HFF-Myc (cell line): Measurements from ENCODE around the gene FSTL4.
"Not testable (repeated sequence)": the region's sequence is repeated elsewhere in the genome, so short reads cannot be mapped to it uniquely, and the experiment has no call there.

Experiments
- DNase-seq: peaks from one replicate; pipeline ENCODE4 v3.0.0-alpha.2; 2011; ENCODE audit warnings: low read depth; ENCODE audit errors: extremely low read depth
- H3K4me3 ChIP-seq: replicated peaks from 2 replicates; pipeline ENCODE4 v1.5.1; 2011; ENCODE audit warnings: low read depth, mild to moderate bottlenecking, control low read depth, low read length
- CTCF ChIP-seq: IDR thresholded peaks from 2 replicates; pipeline ENCODE4 v1.5.1; 2012; ENCODE audit warnings: mild to moderate bottlenecking, low read depth, low read length, control low read depth; ENCODE audit errors: missing control alignments

FSTL4 gene

GRCh38 chr5:133192716-133193115 is 419.6 kb downstream of the FSTL4 start:
- no peak for DNase-seq
- TF ChIP-seq CTCF: no peak

GRCh38 chr5:133189881-133190280 is 422.5 kb downstream of the FSTL4 start:
- no peak for TF ChIP-seq CTCF
- no peak for DNase-seq

More at GRCh38 chr5:133192716-133193115, 419.6 kb downstream of the FSTL4 start:
- H3K4me3 ChIP-seq: no peak overlapping the region

GRCh38 chr5:133179405-133179804 is 432.9 kb downstream of the FSTL4 start:
- no peak overlapping the region for H3K4me3 ChIP-seq
- no peak for DNase-seq
- no peak for TF ChIP-seq CTCF

More at GRCh38 chr5:133189881-133190280, 422.5 kb downstream of the FSTL4 start:
- no peak overlapping the region for H3K4me3 ChIP-seq

- not testable (repeated sequence) for H3K4me3 ChIP-seq, DNase-seq
These were observed 441.5 kb downstream of the FSTL4 start for GRCh38 chr5:133170756-133171387.

- TF ChIP-seq CTCF: no peak
- H3K4me3 ChIP-seq: no peak overlapping the region
- DNase-seq: no peak
These were observed 447.6 kb downstream of the FSTL4 start for GRCh38 chr5:133164759-133165158.

GRCh38 chr5:133163839-133164238 is 448.5 kb downstream of the FSTL4 start:
- TF ChIP-seq CTCF: no peak
- no peak for DNase-seq
- no peak overlapping the region for H3K4me3 ChIP-seq

GRCh38 chr5:133159543-133159942 is 452.8 kb downstream of the FSTL4 start:
- no peak for TF ChIP-seq CTCF
- H3K4me3 ChIP-seq: no peak overlapping the region
- no peak for DNase-seq
